ENCODE results near the gene CNOT4. TPM values are rescaled to one million over a fixed set of nuclear protein-coding genes. Genes with fewer than 3 reads are reported as not detected.
"Not testable (repeated sequence)": the region's sequence is repeated elsewhere in the genome, so short reads cannot be mapped to it uniquely, and the experiment has no call there.

Gene CNOT4
- total RNA-seq, 2 donors from 2014 or later, result 34.0 to 34.5 TPM

DNA sequence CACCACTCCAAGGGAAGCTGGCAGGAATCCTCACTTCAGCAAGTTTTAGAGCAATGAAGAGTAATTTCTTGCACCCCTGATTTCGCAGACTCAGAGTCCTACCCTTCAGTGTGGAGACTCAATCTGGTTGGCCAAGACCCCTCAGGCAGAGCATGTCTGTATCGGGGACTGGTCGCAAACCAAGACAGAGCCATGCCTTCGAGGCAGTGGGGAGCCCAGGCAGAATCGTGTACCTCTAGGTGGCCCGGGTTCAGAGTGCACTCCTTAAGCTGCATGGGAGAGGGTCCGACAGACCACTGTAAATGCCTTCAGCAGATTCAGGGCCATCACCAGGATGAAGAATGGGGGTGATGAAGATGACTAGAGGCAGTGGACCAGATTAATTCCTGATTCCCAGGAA lies 181.4 kb downstream of the CNOT4 start:
- no peak for ATAC-seq
- no peak overlapping the region for H3K4me3 Mint-ChIP-seq
- H3K4me1 Mint-ChIP-seq, result no peaks in the 10 kb centered on the region
- peaks cover 3% of the 10 kb centered on the region for H3K9me3 ChIP-seq (ENCODE audit: control insufficient read depth, low read length, poor library complexity, severe bottlenecking)
- no peaks in the 10 kb centered on the region for H3K27me3 Mint-ChIP-seq
- DNase-seq, result no peak
- H3K27ac Mint-ChIP-seq, result no peak overlapping the region
- H3K36me3 Mint-ChIP-seq (ENCODE audit: low read depth), result no peaks in the 10 kb centered on the region

DNA sequence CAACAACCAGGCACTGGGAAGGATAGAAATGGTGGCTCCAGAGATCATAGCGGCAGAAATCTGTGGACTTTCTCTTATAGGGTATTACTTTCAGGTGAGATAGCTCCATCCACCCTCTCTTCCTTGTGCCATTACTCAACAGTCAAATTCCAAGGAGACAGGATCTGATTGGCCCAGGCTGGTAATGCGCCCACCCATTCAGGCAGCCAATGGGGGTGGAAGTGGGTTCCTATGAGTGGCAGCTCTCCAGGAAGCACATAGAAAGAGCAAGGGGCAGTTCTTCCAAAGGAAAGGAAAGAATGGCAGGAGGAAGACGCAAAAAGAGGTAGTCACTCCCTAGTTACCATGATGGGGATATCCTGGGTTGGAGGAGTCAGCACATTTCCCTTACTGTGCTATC lies 181.8 kb downstream of the CNOT4 start:
- H3K36me3 Mint-ChIP-seq (ENCODE audit: low read depth), result no peaks in the 10 kb centered on the region
- H3K9me3 ChIP-seq (ENCODE audit: control insufficient read depth, low read length, poor library complexity, severe bottlenecking), result peaks cover 3% of the 10 kb centered on the region
- no peaks in the 10 kb centered on the region for H3K27me3 Mint-ChIP-seq
- H3K27ac Mint-ChIP-seq, result no peak overlapping the region
- H3K4me1 Mint-ChIP-seq, result no peaks in the 10 kb centered on the region
- ATAC-seq, result no peak
- DNase-seq, result no peak
- no peak overlapping the region for H3K4me3 Mint-ChIP-seq

DNA sequence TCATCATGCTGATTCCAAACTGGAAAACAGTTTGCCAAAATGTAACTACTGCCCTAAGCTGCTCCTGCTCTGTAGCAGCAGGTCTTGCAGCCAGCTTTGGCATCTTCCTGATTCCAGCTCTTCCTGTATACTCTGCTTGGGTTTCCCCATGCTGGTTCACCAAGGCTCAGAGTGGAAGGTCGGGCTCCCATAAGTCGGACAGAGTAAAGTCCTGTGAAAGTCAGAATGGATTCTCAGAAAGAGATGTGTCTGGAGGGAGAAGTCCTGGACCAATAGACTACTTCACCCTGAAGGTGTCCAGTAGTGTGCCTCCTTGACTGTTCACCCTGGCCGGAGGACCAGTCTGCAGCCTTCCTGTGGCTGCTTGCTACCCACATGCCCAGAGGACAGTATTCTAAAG lies 182.4 kb downstream of the CNOT4 start:
- H3K9me3 ChIP-seq (ENCODE audit: control insufficient read depth, low read length, poor library complexity, severe bottlenecking), result peaks cover 3% of the 10 kb centered on the region
- Mint-ChIP-seq H3K27me3 (no peaks in the 10 kb centered on the region), H3K36me3 (ENCODE audit: low read depth) (no peaks in the 10 kb centered on the region), H3K4me3 (no peak overlapping the region), H3K4me1 (no peaks in the 10 kb centered on the region), H3K27ac (no peak overlapping the region)
- DNase-seq (no peak), ATAC-seq (no peak)

DNA sequence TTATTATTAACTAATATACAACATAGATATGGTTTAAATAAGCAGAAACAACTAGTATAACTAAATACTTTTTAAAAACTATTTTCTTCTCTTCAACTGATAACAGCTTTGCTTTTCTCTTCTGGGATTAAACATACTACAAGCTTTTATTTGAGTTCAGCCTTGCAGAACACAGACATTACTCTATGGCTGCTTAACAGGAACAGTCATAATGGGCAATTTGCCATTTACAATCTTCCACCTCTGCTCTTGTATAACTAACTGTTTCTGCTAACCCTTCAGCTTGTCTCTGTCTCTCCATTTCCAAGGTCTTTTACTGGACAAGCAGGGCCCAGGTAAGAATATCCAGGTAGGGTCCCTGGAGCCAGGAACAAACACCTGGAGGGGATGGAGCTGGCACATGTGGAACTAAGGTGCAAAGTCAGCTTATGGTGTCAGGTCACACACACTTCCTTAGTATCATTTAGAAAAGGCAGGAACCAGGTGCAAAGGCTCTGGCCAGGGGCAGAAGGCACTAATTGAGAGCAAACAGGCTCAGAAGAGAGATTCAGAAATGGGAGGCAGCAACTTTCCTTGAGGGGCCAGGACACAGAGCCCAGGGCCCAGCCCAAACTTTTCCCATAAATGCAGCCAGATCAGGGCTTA lies 183.1 kb downstream of the CNOT4 start:
- Mint-ChIP-seq H3K27me3 (no peaks in the 10 kb centered on the region), H3K4me3 (no peak overlapping the region), H3K4me1 (no peaks in the 10 kb centered on the region), H3K36me3 (ENCODE audit: low read depth) (no peaks in the 10 kb centered on the region), H3K27ac (no peak overlapping the region)
- H3K9me3 ChIP-seq (ENCODE audit: control insufficient read depth, low read length, poor library complexity, severe bottlenecking), result peaks cover 3% of the 10 kb centered on the region
- ATAC-seq (no peak), DNase-seq (no peak)

DNA sequence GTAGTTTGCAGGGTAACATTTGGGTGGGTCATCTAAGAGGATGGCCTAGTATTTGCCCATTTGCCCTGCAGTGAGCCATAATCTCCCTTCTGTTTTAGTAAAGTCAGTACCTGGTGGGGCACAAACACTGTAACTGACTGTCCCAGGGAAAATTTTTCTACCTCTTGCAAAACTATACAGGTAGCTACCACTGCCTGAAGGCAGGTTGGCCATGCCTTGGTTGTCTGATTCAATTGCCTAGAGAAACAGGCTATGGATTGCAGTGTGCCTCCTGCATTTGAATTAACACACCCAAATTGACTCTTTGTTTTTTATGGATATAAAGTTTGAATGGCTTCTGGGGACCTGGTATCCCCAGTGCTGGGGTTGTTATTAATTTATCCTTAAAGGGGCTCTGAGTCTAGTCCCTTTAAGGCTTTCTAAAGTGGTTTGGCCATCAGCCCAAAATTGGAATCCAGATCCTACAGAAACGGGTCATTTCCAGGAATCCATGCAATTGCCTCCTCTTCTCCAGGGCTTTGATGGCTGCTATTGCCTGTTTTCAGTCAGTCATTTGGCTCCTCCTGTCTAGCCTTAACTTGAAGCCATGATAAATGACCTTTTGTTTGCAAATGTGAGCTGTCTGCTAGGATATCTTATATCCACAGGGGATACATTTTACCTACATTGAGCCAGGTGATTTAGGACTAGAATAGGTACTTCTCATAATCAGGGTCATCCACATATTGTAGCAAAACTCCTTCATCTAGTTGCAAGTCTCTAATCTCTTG lies 187.1 kb downstream of the CNOT4 start:
- Mint-ChIP-seq H3K4me3 (no peak overlapping the region), H3K27ac (no peak overlapping the region), H3K4me1 (no peaks in the 10 kb centered on the region), H3K36me3 (ENCODE audit: low read depth) (no peaks in the 10 kb centered on the region), H3K27me3 (no peaks in the 10 kb centered on the region)
- ATAC-seq, result no peak
- peaks cover 3% of the 10 kb centered on the region for H3K9me3 ChIP-seq (ENCODE audit: control insufficient read depth, low read length, poor library complexity, severe bottlenecking)
- no peak for DNase-seq

DNA sequence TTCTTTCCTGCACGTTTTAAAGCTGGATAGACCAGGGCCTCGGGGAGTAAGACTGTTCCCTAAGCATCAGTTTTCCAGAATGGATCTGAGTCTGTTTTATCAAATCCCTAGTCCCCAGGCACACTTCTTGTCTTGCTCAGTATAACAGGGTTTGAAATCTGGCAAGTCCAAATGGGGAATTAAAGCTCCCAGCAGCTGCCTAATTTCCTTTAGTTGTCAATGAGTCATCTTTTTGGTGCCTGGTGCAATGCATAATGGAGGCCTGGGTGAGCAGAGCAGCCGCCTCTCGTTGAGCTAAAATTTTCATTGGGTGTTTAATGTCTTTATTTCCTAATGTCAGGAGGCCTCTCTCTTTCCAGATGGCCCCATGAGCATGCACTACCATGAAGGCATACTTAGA lies 188.3 kb downstream of the CNOT4 start:
- DNase-seq, result no peak
- H3K27me3 Mint-ChIP-seq, result no peaks in the 10 kb centered on the region
- no peak overlapping the region for H3K4me3 Mint-ChIP-seq
- H3K27ac Mint-ChIP-seq, result no peak overlapping the region
- ATAC-seq, result no peak
- no peaks in the 10 kb centered on the region for H3K4me1 Mint-ChIP-seq
- H3K36me3 Mint-ChIP-seq (ENCODE audit: low read depth), result no peaks in the 10 kb centered on the region
- H3K9me3 ChIP-seq (ENCODE audit: control insufficient read depth, low read length, poor library complexity, severe bottlenecking), result peaks cover 3% of the 10 kb centered on the region

DNA sequence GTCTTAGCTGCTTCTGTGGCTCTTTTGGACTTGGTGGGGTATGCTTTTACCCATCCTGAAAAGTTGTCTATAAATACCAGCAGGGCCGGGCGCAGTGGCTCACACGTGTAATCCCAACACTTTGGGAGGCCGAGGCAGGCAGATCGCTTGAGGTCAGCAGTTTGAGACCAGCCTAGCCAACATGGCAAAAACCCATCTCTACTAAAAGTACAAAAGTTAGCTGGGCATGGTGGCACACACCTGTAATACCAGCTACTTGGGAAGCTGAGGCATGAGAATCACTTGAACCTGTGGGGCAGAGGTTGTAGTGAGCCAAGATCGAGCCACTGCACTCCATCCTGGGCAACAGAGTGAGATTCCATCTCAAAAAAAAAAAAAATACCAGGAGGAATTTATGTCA lies 188.9 kb downstream of the CNOT4 start:
- not testable (repeated sequence) for H3K36me3 Mint-ChIP-seq (ENCODE audit: low read depth); H3K9me3 ChIP-seq (ENCODE audit: control insufficient read depth, low read length, poor library complexity, severe bottlenecking); H3K27ac Mint-ChIP-seq; H3K4me3 Mint-ChIP-seq; H3K27me3 Mint-ChIP-seq; DNase-seq; H3K4me1 Mint-ChIP-seq; ATAC-seq

DNA sequence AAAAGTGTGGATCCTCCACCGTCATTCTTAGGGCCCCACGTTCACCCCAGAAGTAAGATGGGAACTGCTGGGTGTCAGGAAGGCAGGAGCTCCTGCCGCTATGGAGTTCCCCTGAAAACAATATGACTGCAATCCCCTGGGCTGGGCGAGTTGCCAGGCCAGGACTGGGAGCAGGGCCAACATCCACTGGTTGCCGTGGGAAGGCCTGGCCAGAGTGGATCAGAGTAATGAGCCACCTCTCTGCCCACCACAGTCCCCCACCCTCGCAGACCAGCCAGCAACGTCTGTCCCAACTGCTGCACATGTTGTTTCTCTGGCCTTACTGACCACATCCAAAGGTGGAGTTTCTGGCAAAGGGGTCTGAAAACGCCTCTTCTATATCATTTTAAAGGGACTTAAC lies 189.6 kb downstream of the CNOT4 start:
- no peak for DNase-seq
- H3K9me3 ChIP-seq (ENCODE audit: control insufficient read depth, low read length, poor library complexity, severe bottlenecking), result peaks cover 3% of the 10 kb centered on the region
- Mint-ChIP-seq H3K4me3 (no peak overlapping the region), H3K36me3 (ENCODE audit: low read depth) (no peaks in the 10 kb centered on the region), H3K27me3 (no peaks in the 10 kb centered on the region), H3K27ac (no peak overlapping the region), H3K4me1 (no peaks in the 10 kb centered on the region)
- no peak for ATAC-seq

DNA sequence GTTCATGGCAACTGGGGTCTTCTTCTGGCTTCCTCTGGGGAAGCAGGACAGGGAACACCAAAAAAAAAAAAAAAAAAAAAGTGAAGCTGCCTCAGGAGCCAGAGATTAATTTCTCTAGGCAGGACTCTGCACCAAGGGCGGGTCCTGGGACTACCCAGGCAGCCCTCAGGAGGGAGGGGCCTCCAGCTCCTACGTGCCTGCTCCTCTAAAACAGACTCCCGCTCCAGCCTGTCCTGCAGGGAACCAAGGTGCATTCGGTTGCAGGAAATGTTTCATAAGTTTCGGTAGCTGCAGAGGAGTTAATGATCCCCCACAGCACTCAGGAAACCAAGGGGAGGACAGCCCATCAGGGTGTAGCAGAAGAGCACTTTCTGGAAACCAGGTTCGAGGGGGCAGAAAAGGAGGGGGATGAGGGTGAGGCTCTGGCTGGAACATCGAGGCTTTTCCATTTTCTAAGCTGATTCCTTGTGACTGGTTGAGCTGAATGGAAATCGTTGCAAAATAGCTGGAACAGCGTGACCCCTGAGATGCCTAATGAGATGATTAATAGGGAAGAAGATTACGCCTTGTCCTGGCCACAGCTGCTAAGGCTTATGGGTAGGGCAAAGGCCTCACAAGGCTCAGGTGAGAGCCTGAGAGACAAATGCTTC lies 192.1 kb downstream of the CNOT4 start:
- H3K4me1 Mint-ChIP-seq, result peaks cover 2% of the 10 kb centered on the region
- no peaks in the 10 kb centered on the region for H3K36me3 Mint-ChIP-seq (ENCODE audit: low read depth)
- H3K4me3 Mint-ChIP-seq, result no peak overlapping the region
- ATAC-seq, result no peak
- DNase-seq, result no peak
- H3K9me3 ChIP-seq (ENCODE audit: control insufficient read depth, low read length, poor library complexity, severe bottlenecking), result no peaks in the 10 kb centered on the region
- no peak overlapping the region for H3K27ac Mint-ChIP-seq
- peaks cover 6% of the 10 kb centered on the region for H3K27me3 Mint-ChIP-seq

DNA sequence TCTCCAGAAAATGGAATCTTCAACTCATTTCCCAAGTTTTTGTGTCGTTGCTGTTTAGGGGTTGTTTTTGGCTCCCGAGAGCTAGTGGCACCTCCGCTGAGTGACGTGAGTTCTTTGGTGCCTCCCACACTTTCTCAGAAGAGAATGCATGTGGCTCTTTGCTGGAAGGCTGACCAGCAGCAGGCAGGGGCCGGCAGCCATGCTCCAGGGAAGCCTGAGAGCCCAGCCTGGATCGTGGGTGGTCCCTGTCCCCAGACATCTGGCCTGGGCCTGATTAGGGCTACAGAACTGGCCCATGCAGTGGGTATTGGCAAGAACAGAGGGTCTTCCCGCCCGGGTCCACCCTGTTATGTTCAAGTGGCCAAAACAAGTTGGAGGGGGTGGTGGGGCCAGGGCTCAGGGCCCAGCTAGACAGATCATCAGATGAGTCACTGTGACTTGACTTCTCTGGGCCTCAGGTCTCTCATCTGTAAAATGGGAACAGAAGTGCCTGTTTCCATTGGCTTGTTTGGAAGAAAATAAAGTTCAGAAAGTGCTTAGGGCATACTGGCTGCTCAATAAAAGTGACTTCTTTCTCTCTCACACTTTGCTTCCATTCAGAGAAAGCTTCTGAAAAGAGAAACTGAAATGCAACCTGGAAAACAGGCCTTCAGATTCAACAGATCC lies 193.1 kb downstream of the CNOT4 start:
- DNase-seq (no peak), ATAC-seq (no peak)
- H3K4me3 Mint-ChIP-seq, result no peak overlapping the region
- no peak overlapping the region for H3K27ac Mint-ChIP-seq
- H3K4me1 Mint-ChIP-seq, result peaks cover 2% of the 10 kb centered on the region
- no peaks in the 10 kb centered on the region for H3K9me3 ChIP-seq (ENCODE audit: control insufficient read depth, low read length, poor library complexity, severe bottlenecking)
- H3K36me3 Mint-ChIP-seq (ENCODE audit: low read depth), result no peaks in the 10 kb centered on the region
- peaks cover 6% of the 10 kb centered on the region for H3K27me3 Mint-ChIP-seq

DNA sequence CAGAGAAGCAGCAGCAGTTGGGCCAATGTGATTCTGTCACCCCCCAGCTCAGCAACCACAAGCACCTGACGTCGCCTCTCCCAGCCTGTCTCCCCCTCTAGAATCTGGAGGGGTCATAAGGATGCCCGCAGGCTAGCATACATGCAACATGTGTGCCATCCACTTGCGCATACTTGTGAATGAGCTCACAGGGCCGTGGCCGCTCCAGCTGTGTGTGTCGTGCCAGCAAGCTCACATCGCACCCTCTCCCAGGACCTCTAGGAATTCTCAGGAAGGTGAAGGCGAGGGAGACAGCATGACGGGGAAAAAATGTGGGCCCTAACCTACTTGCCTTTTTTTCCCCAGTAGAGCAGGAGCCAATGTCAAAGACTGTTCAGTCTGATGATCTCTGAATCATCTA lies 195.9 kb downstream of the CNOT4 start:
- H3K9me3 ChIP-seq (ENCODE audit: control insufficient read depth, low read length, poor library complexity, severe bottlenecking), result no peaks in the 10 kb centered on the region
- ATAC-seq (no peak), DNase-seq (no peak)
- peaks cover 2% of the 10 kb centered on the region for H3K4me1 Mint-ChIP-seq
- no peak overlapping the region for H3K4me3 Mint-ChIP-seq
- H3K36me3 Mint-ChIP-seq (ENCODE audit: low read depth), result no peaks in the 10 kb centered on the region
- H3K27me3 Mint-ChIP-seq, result peaks cover 12% of the 10 kb centered on the region
- no peak overlapping the region for H3K27ac Mint-ChIP-seq
